IMR-90 (cell line): Measurements from ENCODE around the gene CDC26. TPM values are rescaled to one million over a fixed set of nuclear protein-coding genes. Genes with fewer than 3 reads are reported as not detected.
A peak's percentile ranks its signal among the peaks of the same experiment; 100 is the strongest.

Experiments
- ATAC-seq: fragments of 200-7000 bp; cut with Tn5 transposase; 2 replicates; pipeline ENCODE4 v1.9.1; 2020; ENCODE audit warnings: low read depth, mild to moderate bottlenecking, moderate library complexity
- BruUV-seq: library from RNA; stranded (reverse); fragments of 400-500 nt; replicated peaks from 2 replicates; lab custom pipeline; 2021; lab: Mats Ljungman, UMichigan
- CTCF ChIA-PET: fragments of 300-600 bp; formaldehyde crosslinking; extraction: SDS; loops from one replicate; lab custom pipeline; 2021; ENCODE audit warnings: antibody characterized with exemption; lab: Yijun Ruan, JAX
- POLR2A ChIA-PET: fragments of 300-600 bp; sonication (Branson Sonifier 250); formaldehyde crosslinking; loops from one replicate; lab custom pipeline; 2022; ENCODE audit warnings: antibody characterized with exemption; ENCODE audit not compliant: unreplicated experiment; lab: Charles Lee
- DNase-seq: peaks from one replicate; pipeline ENCODE4 v3.0.0; 2013
- H2AFZ ChIP-seq: replicated peaks from 2 replicates; pipeline ENCODE3; 2013; ENCODE audit warnings: low read length, mild to moderate bottlenecking; ENCODE audit not compliant: poor library complexity
- H2AK5ac ChIP-seq: 2 replicates; pipeline ENCODE4 v1.6.1; 2013; ENCODE audit warnings: low read depth, low read length, inconsistent platforms
- H2AK9ac ChIP-seq: replicated peaks from 2 replicates; pipeline ENCODE3; 2013; ENCODE audit warnings: mild to moderate bottlenecking, low read depth, low read length, moderate library complexity; ENCODE audit not compliant: poor library complexity
- H2BK120ac ChIP-seq: 2 replicates; pipeline ENCODE4 v1.6.1; 2013; ENCODE audit warnings: low read depth, low read length, inconsistent platforms
- H2BK15ac ChIP-seq: 3 replicates; pipeline ENCODE4 v1.6.1; 2013; ENCODE audit warnings: low read depth, low read length, inconsistent platforms
- H2BK20ac ChIP-seq: 2 replicates; pipeline ENCODE4 v1.6.1; 2013; ENCODE audit warnings: low read depth, mild to moderate bottlenecking, inconsistent platforms, low read length, moderate library complexity
- H2BK5ac ChIP-seq: 2 replicates; pipeline ENCODE4 v1.6.1; 2013; ENCODE audit warnings: mild to moderate bottlenecking, low read depth, low read length, inconsistent platforms; ENCODE audit not compliant: poor library complexity, severe bottlenecking
- H3K14ac ChIP-seq: replicated peaks from 2 replicates; pipeline ENCODE4 v1.6.1; 2013; ENCODE audit warnings: low read depth, low read length, inconsistent platforms
- H3K18ac ChIP-seq: 2 replicates; pipeline ENCODE4 v1.6.1; 2013; ENCODE audit warnings: low read depth, low read length, control low read depth
- H3K23ac ChIP-seq: 2 replicates; pipeline ENCODE4 v1.6.1; 2013; ENCODE audit warnings: low read depth, low read length, inconsistent platforms
- H3K27ac ChIP-seq: 2 replicates; pipeline ENCODE4 v1.5.1; 2013; ENCODE audit warnings: mild to moderate bottlenecking, control low read depth, low read length; ENCODE audit not compliant: insufficient read depth
- H3K27me3 ChIP-seq: 2 replicates; pipeline ENCODE4 v1.6.1; 2013; ENCODE audit warnings: low read length; ENCODE audit not compliant: control insufficient read depth, insufficient read depth
- H3K36me3 ChIP-seq: 2 replicates; pipeline ENCODE4 v1.6.1; 2013; ENCODE audit warnings: low read length, mixed read lengths; ENCODE audit not compliant: control insufficient read depth, insufficient read depth
- H3K4ac ChIP-seq: 2 replicates; pipeline ENCODE4 v1.6.1; 2013; ENCODE audit warnings: low read depth, low read length, inconsistent platforms
- H3K4me1 ChIP-seq: 2 replicates; pipeline ENCODE4 v1.6.1; 2013; ENCODE audit warnings: low read length, mixed read lengths; ENCODE audit not compliant: control insufficient read depth, insufficient read depth
- H3K4me2 ChIP-seq: 2 replicates; pipeline ENCODE4 v1.6.1; 2013; ENCODE audit warnings: low read depth, mild to moderate bottlenecking, control low read depth, low read length, moderate library complexity
- H3K4me3 ChIP-seq: 2 replicates; pipeline ENCODE4 v1.5.1; 2013; ENCODE audit warnings: low read depth, mild to moderate bottlenecking, control low read depth, low read length, moderate library complexity; ENCODE audit not compliant: insufficient read depth
- H3K56ac ChIP-seq: 2 replicates; pipeline ENCODE4 v1.6.1; 2013; ENCODE audit warnings: low read length, inconsistent platforms; ENCODE audit not compliant: insufficient read depth; ENCODE audit errors: extremely low read depth
- H3K79me1 ChIP-seq, 2 experiments: 2 replicates each; pipeline ENCODE4 v1.6.1; 2013; ENCODE audit warnings: low read length in 2 of 2, inconsistent platforms in 1 of 2, low read depth in 1 of 2
- H3K9ac ChIP-seq: 2 replicates; pipeline ENCODE4 v1.6.1; 2013; ENCODE audit warnings: low read depth, low read length, control low read depth
- H3K9me1 ChIP-seq: 2 replicates; pipeline ENCODE4 v1.6.1; 2013; ENCODE audit warnings: low read length, inconsistent platforms; ENCODE audit not compliant: insufficient read depth
- H3K9me3 ChIP-seq: 2 replicates; pipeline ENCODE4 v1.6.1; 2013; ENCODE audit warnings: low read length; ENCODE audit not compliant: control insufficient read depth, insufficient read depth
- H4K20me1 ChIP-seq: 2 replicates; pipeline ENCODE4 v1.6.1; 2013; ENCODE audit warnings: low read length, inconsistent platforms; ENCODE audit not compliant: insufficient read depth
- H4K5ac ChIP-seq: 2 replicates; pipeline ENCODE4 v1.6.1; 2013; ENCODE audit warnings: mild to moderate bottlenecking, low read depth, low read length, control low read depth
- H4K8ac ChIP-seq, 2 experiments: 2 replicates each; pipeline ENCODE4 v1.6.1; 2013; ENCODE audit warnings: low read depth in 2 of 2, low read length in 2 of 2, control low read depth in 1 of 2, inconsistent platforms in 1 of 2
- H4K91ac ChIP-seq: 2 replicates; pipeline ENCODE4 v1.6.1; 2013; ENCODE audit warnings: low read depth, low read length, inconsistent platforms; ENCODE audit not compliant: insufficient read depth
- CTCF ChIP-seq: conservative IDR thresholded peaks from 2 replicates; pipeline ENCODE4 v1.5.1; 2012; ENCODE audit warnings: mild to moderate bottlenecking, low read depth, low read length, improper control_type of control experiment
- ELK1 ChIP-seq: fragments of 150-350 bp; IDR thresholded peaks from 2 replicates; pipeline ENCODE4 v1.6.1; 2016; ENCODE audit warnings: low read depth, mild to moderate bottlenecking, low read length, moderate library complexity, borderline replicate concordance
- MAFK ChIP-seq: IDR thresholded peaks from 2 replicates; pipeline ENCODE4 v1.6.1; 2012; ENCODE audit warnings: low read depth, low read length, improper control_type of control experiment
- RAD21 ChIP-seq: IDR thresholded peaks from 2 replicates; pipeline ENCODE4 v1.6.1; 2012; ENCODE audit warnings: low read length, improper control_type of control experiment
- RFX5 ChIP-seq: IDR thresholded peaks from 2 replicates; pipeline ENCODE4 v1.8.0; 2012; ENCODE audit warnings: low read depth, mild to moderate bottlenecking, low read length, moderate library complexity
- SMC3 ChIP-seq: fragments of 150-350 bp; IDR thresholded peaks from 2 replicates; pipeline ENCODE4 v1.6.1; 2016; ENCODE audit warnings: low read depth, mild to moderate bottlenecking, antibody characterized with exemption, low read length, moderate library complexity
- WGBS, 2 experiments: methylation state at CpG; one replicate each; pipeline versions ENCODE4 v1.1.5 to v1.1.7; 2013; ENCODE audit warnings: missing lambda C conversion rate in 2 of 2; ENCODE audit not compliant: insufficient read length in 1 of 2; ENCODE audit errors: extremely low coverage in 2 of 2; 5-methylcytosine and 5-hydroxymethylcytosine counted together
- dilution Hi-C: fragments of 300-500 bp; cut with HindIII; formaldehyde crosslinking; loops from one replicate; pipeline ENCODE4 v1.14.3; 2018; ENCODE audit warnings: low sequenced_read_pairs; ENCODE audit not compliant: unreplicated experiment
- in situ Hi-C: fragments of 300-500 bp; cut with MboI; formaldehyde crosslinking; loops from 3 replicates; pipeline ENCODE4 v1.14.3; 2019; ENCODE audit warnings: low sequenced_read_pairs, inconsistent platforms, mixed read lengths
- intact Hi-C: fragments of 100-400 bp; cut with micrococcal nuclease; formaldehyde crosslinking; loops from 2 replicates; pipeline ENCODE4 v1.10.0; 2022
- polyA plus RNA-seq, 3 experiments: library from polyadenylated mRNA; depleted of rRNA; stranded (reverse); fragments of >200 nt; gene quantifications; 2 replicates each; pipeline ENCODE4 v1.2.3, GENCODE V29; 2012; ENCODE audit warnings: low replicate concordance in 1 of 3
- total RNA-seq: library from RNA; depleted of rRNA; stranded (reverse); fragments of >200 nt; gene quantifications from 2 replicates; pipeline ENCODE4 v1.2.3, GENCODE V29; 2012

CDC26 gene
- total and polyA plus RNA-seq, 2 of the 4 experiments (the other 2 are of a cell fraction) = 16.5 to 32.7 TPM

GRCh38 chr9:113309204-113309813, 33.9 kb upstream of the CDC26 start:
- intact Hi-C loops (loop anchor here (1.0 to 2.0 kb wide), 3 partner anchors 98 to 349 kb away; no protein-coding TSS in a partner anchor), dilution Hi-C loops (no loop called here), in situ Hi-C loops (loop anchor here (10.0 kb wide), 1 partner anchor 345 kb away; no protein-coding TSS in a partner anchor)
- no peak overlapping the region for H3K4me2 ChIP-seq
- no peak overlapping the region for H2BK120ac ChIP-seq
- H2BK20ac ChIP-seq = no peak overlapping the region
- no peaks in the 10 kb centered on the region for H4K20me1 ChIP-seq
- no peak overlapping the region for H3K27ac ChIP-seq
- no peak overlapping the region for H2AFZ ChIP-seq
- no peak overlapping the region for H3K14ac ChIP-seq
- H3K36me3 ChIP-seq = no peaks in the 10 kb centered on the region
- H2AK5ac ChIP-seq = no peak overlapping the region
- ChIA-PET POLR2A (no interaction called here), CTCF (interaction anchor here (0.6 to 1.1 kb wide), 3 partner anchors 278 to 350 kb away, joined by 3 to 8 read pairs (median 4); no protein-coding TSS in a partner anchor)
- no peak overlapping the region for H2BK5ac ChIP-seq
- ATAC-seq (peak; percentile 88), DNase-seq (peak; percentile 59)
- BruUV-seq = no TSS peak
- no peak overlapping the region for H4K8ac ChIP-seq
- H3K4ac ChIP-seq = no peak overlapping the region
- no peak overlapping the region for H2BK15ac ChIP-seq
- no peaks in the 10 kb centered on the region for H3K9me3 ChIP-seq
- no peak overlapping the region for H3K56ac ChIP-seq
- H3K79me1 ChIP-seq = no peaks in the 10 kb centered on the region
- no peak overlapping the region for H3K4me3 ChIP-seq
- H4K5ac ChIP-seq = no peak overlapping the region
- no peak overlapping the region for H3K18ac ChIP-seq
- H3K4me1 ChIP-seq = no peaks in the 10 kb centered on the region
- no peaks in the 10 kb centered on the region for H3K9me1 ChIP-seq
- WGBS, 2 experiments = no CpG with 5 or more reads among the region's 2 CpGs
- TF ChIP-seq MAFK (peak; percentile 22; the same call in 1 of the 2 replicates), CTCF (peak; percentile 87), RFX5 (no peak), SMC3 (peak; percentile 76), ELK1 (no peak), RAD21 (peak; percentile 83)
- H3K9ac ChIP-seq = no peak overlapping the region
- H4K91ac ChIP-seq = no peak overlapping the region
- no peak overlapping the region for H2AK9ac ChIP-seq
- H3K23ac ChIP-seq = no peak overlapping the region
- H3K27me3 ChIP-seq = peaks cover 10% of the 10 kb centered on the region; the same call in 1 of the 2 replicates
